NCI-H748 treated with DMSO at 0.1 percent for 48 hours (cell line): ENCODE measurements around the gene OGA.

Experiments
- DNase-seq: peaks from one replicate; lab custom pipeline; 2025; lab: John Stamatoyannopoulos, UW

OGA gene

DNA sequence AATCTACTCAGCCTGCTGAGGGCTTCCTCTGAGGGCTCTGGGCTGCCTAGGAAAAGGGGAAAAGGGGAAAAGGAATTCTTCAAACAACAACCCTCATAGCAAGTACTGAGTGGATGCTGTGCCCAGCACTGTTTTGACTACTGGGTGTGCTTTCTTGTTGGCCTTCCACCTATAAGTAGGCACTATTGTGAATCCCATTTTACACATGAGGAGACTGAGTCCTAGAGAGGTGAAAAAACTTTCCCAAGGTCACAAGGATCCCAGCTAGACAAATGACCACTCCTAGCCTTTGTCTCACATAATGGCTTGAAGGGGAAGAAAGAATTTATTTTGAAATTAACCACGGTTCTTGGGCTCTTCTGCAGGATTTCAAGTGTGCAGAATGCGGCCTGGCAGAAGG lies 59.4 kb downstream of the OGA start:
- DNase-seq, result no peak

DNA sequence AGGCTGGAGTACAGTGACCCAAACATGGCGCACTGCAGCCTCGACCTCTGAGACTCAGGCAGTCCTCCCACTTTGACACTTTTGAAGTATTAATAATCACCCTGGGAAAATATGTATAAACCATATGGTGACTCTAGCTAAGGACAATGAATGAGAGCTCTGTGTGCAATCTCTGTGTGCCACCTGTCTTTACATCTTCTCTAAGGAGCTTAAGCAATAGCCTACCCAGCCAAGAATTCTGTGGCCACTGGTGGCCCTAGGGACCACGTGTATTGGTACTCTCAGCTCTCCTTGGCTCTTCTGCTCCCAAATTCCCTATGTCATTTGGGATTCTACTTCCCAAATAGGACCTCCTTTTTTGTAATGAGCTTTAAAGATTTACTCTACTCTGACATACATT lies 66.0 kb downstream of the OGA start:
- no peak for DNase-seq

DNA sequence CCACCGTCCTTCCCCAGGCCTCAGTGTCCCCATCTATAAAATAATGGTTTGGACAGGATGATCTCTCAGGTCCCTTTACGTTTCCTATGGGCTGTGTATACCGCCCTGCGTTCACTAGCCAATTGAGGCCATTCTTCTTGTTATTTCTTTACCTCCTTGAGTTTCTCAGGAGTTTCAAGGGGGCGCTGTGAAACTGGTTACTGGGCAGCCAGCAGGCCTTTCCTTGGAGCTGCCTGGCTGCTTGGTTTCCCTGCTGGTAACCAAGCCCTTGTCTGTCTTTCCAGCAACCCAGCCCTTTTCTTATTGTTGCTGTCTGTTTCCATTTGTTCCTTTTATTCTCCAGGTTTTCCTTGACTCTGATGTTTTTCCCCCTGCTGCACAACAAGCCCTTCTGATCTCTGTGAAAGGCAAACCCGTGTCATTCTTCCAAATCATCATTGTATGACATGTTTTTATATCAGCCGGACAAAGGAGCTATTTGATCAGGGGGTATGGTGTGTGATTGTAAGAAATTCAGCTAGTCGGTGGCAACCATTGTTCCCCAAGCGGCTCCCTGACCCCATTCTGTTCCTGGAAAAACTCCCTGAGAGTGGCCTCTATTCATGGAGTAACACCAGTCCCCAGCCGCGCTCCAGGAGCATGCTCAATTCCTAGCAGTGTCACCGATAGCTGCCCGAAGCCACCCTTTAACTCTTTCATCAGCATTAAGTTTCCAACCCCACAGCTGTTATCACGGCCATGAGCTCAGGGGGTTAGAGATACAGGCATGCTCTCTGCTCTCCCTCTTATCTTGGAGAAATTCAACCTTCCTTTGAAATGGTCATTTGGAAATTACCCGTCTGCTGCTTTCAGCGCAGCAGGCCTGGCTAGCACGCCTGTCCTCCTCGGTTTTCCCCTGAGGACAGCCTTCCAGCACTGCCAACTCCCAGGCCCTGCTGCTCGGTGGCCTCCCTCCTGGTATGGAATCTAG lies 68.9 kb downstream of the OGA start:
- DNase-seq, result no peak

DNA sequence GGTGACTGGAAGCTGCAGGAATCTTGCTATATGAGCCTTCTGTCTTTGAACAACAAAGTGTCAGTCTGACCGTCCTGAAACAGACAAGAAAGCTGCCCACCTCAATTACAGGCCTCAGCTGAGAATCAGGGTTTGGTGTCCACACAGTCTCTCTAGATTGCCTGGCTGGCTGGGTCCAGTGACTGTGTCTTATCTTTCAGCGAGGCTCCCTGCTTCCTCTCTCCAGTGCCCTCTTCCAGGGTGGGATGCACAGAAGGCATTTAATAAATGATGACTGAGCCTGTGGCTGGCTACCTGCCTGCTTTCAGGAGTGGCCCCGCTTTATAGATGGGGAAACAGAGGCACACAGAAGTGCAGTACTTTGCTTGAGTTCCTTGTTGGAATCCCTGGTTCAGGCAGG lies 69.7 kb downstream of the OGA start:
- DNase-seq, result no peak

DNA sequence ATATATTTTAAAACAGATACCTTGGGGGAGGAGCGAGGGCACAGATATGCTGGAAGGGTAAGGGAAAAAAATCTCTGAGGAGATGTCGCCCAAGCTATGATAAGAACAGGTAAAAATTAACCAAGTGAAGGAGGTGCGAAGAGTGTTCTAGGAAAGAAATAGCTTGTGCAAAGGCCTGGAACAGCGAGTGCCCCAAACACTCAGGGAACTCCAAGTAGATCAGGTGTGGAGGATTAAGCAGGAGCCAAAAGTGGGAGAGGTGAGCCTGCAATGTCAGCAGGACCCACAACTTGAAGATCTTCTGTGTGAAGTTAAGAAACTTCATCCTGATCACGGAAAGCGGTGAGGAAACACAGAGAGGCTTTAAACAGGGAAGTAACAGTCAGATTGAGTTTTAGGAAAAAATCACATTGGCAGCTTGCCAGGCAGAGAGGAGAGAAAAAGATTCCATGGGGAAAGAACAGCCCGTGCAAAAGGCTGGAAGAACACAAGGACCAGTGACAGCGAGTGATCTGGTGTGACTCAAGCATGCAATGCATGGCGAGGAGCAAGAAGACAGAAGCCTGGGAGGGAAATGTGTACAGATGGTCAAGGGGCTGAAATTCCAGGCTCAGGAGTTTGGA lies 73.1 kb downstream of the OGA start:
- DNase-seq, result no peak

- DNase-seq, result no peak
Measured at GRCh38 chr10:101744267-101744666, 74.0 kb downstream of the OGA start.

GRCh38 chr10:101741938-101742337 lies 76.3 kb downstream of the OGA start:
- no peak for DNase-seq

DNA sequence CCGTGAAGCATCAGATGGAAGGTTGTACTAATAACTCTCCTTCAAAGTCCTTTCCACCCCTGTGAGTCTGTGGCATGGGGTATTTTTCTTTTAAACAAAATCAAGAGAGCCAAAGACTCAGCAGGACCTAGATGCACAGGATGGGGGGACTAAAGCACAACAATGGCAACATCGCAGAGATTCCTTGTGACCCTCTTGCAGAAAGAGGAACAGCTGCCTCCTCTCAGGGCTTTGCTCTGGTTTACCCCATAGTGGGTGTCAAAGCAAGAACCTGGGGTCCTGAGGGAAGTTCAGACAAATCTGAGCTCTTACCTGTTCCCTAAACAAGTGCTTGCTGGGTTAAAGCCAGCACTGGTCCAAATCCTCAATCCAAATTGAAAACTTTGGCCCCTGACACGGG lies 81.6 kb downstream of the OGA start:
- no peak for DNase-seq
